KMS-11 (cell line): ENCODE results near the gene MAML3.

Experiments
- H2AFZ ChIP-seq: fragments of 200-600 bp; sonication (generic); 2 replicates; pipeline ENCODE4 v1.6.1; 2016; ENCODE audit warnings: antibody characterized with exemption, mixed run types, low read depth
- H3K27ac ChIP-seq: fragments of 200-600 bp; sonication (generic); 2 replicates; pipeline ENCODE4 v1.6.1; 2016; ENCODE audit warnings: mild to moderate bottlenecking, mixed run types
- H3K27me3 ChIP-seq: fragments of 200-600 bp; sonication (generic); 2 replicates; pipeline ENCODE4 v1.6.1; 2017; ENCODE audit warnings: mild to moderate bottlenecking, low read depth, mixed run types, moderate library complexity; ENCODE audit not compliant: insufficient read depth
- H3K36me3 ChIP-seq: fragments of 200-600 bp; sonication (generic); 2 replicates; pipeline ENCODE4 v1.6.1; 2017; ENCODE audit warnings: mild to moderate bottlenecking, mixed run types; ENCODE audit not compliant: insufficient read depth
- H3K4me1 ChIP-seq: fragments of 200-600 bp; sonication (generic); 2 replicates; pipeline ENCODE4 v1.6.1; 2016; ENCODE audit warnings: mild to moderate bottlenecking, low read depth, mixed run types; ENCODE audit not compliant: poor library complexity, severe bottlenecking
- H3K4me2 ChIP-seq: fragments of 200-600 bp; sonication (generic); 2 replicates; pipeline ENCODE4 v1.7.0; 2016; ENCODE audit warnings: mild to moderate bottlenecking, mixed run types
- H3K4me3 ChIP-seq: fragments of 200-600 bp; sonication (generic); IDR thresholded peaks from 2 replicates; pipeline ENCODE4 v1.6.1; 2017; ENCODE audit warnings: low read depth, low read length, mixed read lengths; ENCODE audit not compliant: insufficient read depth
- H3K79me2 ChIP-seq: fragments of 200-600 bp; sonication (generic); 2 replicates; pipeline ENCODE4 v1.6.1; 2016; ENCODE audit warnings: low read depth, mixed run types; ENCODE audit not compliant: insufficient read depth
- H3K9ac ChIP-seq: fragments of 200-600 bp; sonication (generic); 2 replicates; pipeline ENCODE4 v1.6.1; 2016; ENCODE audit warnings: mild to moderate bottlenecking, mixed run types
- H4K20me1 ChIP-seq: fragments of 200-600 bp; sonication (generic); 2 replicates; pipeline ENCODE4 v1.6.1; 2016; ENCODE audit warnings: mild to moderate bottlenecking, mixed run types; ENCODE audit not compliant: insufficient read depth
- TF ChIP-seq, protein P1 (sequence below): fragments of 200-600 bp; sonication (generic); conservative IDR thresholded peaks from 2 replicates; pipeline ENCODE4 v1.6.1; 2017; ENCODE audit warnings: low read depth, mild to moderate bottlenecking, antibody characterized with exemption, low read length, moderate library complexity, mixed read lengths

Gene MAML3

GRCh38 chr4:139810710-139811109 lies 343.3 kb downstream of the MAML3 start:
- H3K4me1 ChIP-seq = no peaks in the 10 kb centered on the region
- no peaks in the 10 kb centered on the region for H3K79me2 ChIP-seq
- no peak overlapping the region for H3K4me2 ChIP-seq
- no peaks in the 10 kb centered on the region for H4K20me1 ChIP-seq
- no peak overlapping the region for H2AFZ ChIP-seq
- no peak overlapping the region for H3K4me3 ChIP-seq
- TF ChIP-seq, protein P1, sequence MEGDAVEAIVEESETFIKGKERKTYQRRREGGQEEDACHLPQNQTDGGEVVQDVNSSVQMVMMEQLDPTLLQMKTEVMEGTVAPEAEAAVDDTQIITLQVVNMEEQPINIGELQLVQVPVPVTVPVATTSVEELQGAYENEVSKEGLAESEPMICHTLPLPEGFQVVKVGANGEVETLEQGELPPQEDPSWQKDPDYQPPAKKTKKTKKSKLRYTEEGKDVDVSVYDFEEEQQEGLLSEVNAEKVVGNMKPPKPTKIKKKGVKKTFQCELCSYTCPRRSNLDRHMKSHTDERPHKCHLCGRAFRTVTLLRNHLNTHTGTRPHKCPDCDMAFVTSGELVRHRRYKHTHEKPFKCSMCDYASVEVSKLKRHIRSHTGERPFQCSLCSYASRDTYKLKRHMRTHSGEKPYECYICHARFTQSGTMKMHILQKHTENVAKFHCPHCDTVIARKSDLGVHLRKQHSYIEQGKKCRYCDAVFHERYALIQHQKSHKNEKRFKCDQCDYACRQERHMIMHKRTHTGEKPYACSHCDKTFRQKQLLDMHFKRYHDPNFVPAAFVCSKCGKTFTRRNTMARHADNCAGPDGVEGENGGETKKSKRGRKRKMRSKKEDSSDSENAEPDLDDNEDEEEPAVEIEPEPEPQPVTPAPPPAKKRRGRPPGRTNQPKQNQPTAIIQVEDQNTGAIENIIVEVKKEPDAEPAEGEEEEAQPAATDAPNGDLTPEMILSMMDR = no peak
- no peaks in the 10 kb centered on the region for H3K27me3 ChIP-seq
- no peak overlapping the region for H3K9ac ChIP-seq
- no peaks in the 10 kb centered on the region for H3K36me3 ChIP-seq
- no peak overlapping the region for H3K27ac ChIP-seq

DNA sequence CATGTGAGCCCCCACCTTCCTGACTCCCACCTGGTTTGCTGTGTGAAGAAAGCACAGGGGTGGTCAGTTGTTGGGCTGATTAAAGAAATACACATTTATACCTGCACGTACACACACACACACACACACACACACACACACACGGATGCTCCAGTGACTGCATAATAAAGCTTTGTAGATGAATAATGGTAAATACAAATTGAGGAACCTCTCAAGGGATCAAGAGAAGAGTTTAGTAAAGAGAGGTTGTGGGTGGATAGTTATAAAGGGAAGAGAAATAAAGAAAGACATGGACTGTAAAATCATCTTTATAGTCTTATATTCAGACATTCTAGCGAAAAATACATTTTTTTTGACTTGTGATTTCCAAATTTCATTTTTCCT lies 344.2 kb downstream of the MAML3 start:
- Histone ChIP-seq H3K4me3 (no peak overlapping the region), H3K4me2 (no peak overlapping the region), H2AFZ (no peak overlapping the region), H3K9ac (no peak overlapping the region), H3K27me3 (no peaks in the 10 kb centered on the region), H4K20me1 (no peaks in the 10 kb centered on the region), H3K27ac (no peak overlapping the region), H3K79me2 (no peaks in the 10 kb centered on the region), H3K4me1 (no peaks in the 10 kb centered on the region), H3K36me3 (no peaks in the 10 kb centered on the region)
- TF ChIP-seq, protein P1 = no peak

GRCh38 chr4:139808808-139809756 lies 344.9 kb downstream of the MAML3 start:
- no peak overlapping the region for H3K4me2 ChIP-seq
- H4K20me1 ChIP-seq = no peaks in the 10 kb centered on the region
- no peaks in the 10 kb centered on the region for H3K4me1 ChIP-seq
- no peaks in the 10 kb centered on the region for H3K36me3 ChIP-seq
- no peaks in the 10 kb centered on the region for H3K27me3 ChIP-seq
- TF ChIP-seq, protein P1 = no peak
- H3K79me2 ChIP-seq = no peaks in the 10 kb centered on the region
- no peak overlapping the region for H3K27ac ChIP-seq
- no peak overlapping the region for H2AFZ ChIP-seq
- no peak overlapping the region for H3K4me3 ChIP-seq
- no peak overlapping the region for H3K9ac ChIP-seq

DNA sequence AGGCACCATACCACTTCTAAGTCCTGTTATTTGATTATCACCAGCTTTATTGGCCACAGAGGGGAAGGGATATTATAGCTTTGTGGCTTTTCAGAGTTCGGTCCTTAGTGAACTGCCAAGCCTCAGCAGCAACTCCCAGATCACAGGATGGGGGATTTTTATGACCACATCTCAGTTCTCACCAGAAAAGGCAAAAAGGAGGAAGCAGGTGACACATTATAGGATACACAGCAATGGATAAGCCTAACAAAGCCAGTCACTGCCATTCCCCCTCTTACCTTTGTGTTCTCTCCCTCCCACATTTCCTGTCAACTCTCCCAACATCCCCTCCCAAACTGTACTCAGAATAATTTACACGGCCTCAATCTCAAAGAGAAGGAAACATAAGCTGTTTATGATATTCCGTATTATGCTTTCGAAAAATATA lies 345.6 kb downstream of the MAML3 start:
- Histone ChIP-seq H4K20me1 (no peaks in the 10 kb centered on the region), H3K36me3 (no peaks in the 10 kb centered on the region), H3K79me2 (no peaks in the 10 kb centered on the region), H3K4me3 (no peak overlapping the region), H3K9ac (no peak overlapping the region), H3K4me1 (no peaks in the 10 kb centered on the region), H3K27ac (no peak overlapping the region), H3K4me2 (no peak overlapping the region), H3K27me3 (no peaks in the 10 kb centered on the region), H2AFZ (no peak overlapping the region)
- TF ChIP-seq, protein P1 = no peak
